Heart left ventricle (tissue), 13 donors: Measurements from ENCODE around the gene RBMS1.

Source experiments
- POLR2A ChIP-seq, 2 donors: fragments of 450-650 bp; IDR thresholded peaks; one replicate each; pipeline ENCODE4 v1.6.1; 2017; ENCODE audit warnings: antibody characterized with exemption in 2 of 2, mild to moderate bottlenecking in 2 of 2, moderate library complexity in 2 of 2
- TF ChIP-seq, protein P1 (sequence below), 12 donors: fragments of 200-600 bp; sonication (generic) in 4 of 12; IDR thresholded peaks; one replicate each; pipeline versions ENCODE4 v1.5.0 to v1.8.0; 2018 to 2022; ENCODE audit warnings: antibody characterized with exemption in 12 of 12, mild to moderate bottlenecking in 5 of 12
- donor health status: ischemic (EF 13 %, LVEDD 7.1; RV severe dilation, severe dysfunction).
- donor health status: DM: no; HTN: yes; CAD: no.
- donor health status: DM: no; HTN: no; CAD: no.
- donor health status: ischemic (EF 25% LVEDD 6.9; RV normal size, moderate dysfunction).
- donor health status: ischemic (EF 25% LVEDD 5.7; RV mildly dilated, moderate dysfunction).
- donor health status: ischemic (EF 35%, LVEDD 5.7; RV mildly dilated, moderate dysfunction).
- donor health status: nonischemic (EF 11% LVEDD 7.7; RV severe dilation, severe dysfunction).
- donor health status: DM: yes; HTN: yes; CAD: no.
- donor health status: PGD.
- donor health status: ischemic (EF 29% LVEDD 5.4; RV normal size, mild dysfunction).
- donor health status: nonischemic (EF 23%, LVEDD 6.1; RV moderate dilation, normal function).

DNA sequence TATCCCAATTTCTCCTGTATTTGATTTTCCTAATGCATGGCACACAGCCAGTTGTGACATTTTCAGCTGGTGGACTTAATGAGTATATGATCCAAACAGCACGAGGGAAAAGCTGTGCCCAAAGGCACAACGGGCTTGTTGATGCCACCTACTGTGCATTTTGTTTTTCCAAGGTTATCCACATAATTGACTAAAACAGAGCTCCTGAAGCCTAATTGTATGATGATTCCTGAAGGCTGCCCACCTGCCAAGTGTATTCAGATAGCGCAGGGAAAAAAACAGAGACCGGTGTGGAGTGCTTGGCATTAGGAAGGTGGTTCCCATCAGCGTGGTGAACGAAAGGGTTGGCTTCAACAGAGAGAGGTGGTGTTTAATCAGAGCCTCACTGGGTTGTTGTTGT lies 14.9 kb downstream of the RBMS1 start:
- no peak for TF ChIP-seq POLR2A (IDR thresholded peaks at IDR 0.05)
- TF ChIP-seq, protein P1, sequence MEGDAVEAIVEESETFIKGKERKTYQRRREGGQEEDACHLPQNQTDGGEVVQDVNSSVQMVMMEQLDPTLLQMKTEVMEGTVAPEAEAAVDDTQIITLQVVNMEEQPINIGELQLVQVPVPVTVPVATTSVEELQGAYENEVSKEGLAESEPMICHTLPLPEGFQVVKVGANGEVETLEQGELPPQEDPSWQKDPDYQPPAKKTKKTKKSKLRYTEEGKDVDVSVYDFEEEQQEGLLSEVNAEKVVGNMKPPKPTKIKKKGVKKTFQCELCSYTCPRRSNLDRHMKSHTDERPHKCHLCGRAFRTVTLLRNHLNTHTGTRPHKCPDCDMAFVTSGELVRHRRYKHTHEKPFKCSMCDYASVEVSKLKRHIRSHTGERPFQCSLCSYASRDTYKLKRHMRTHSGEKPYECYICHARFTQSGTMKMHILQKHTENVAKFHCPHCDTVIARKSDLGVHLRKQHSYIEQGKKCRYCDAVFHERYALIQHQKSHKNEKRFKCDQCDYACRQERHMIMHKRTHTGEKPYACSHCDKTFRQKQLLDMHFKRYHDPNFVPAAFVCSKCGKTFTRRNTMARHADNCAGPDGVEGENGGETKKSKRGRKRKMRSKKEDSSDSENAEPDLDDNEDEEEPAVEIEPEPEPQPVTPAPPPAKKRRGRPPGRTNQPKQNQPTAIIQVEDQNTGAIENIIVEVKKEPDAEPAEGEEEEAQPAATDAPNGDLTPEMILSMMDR (IDR thresholded peaks at IDR 0.05): no peak
